GM12874 (cell line): ENCODE data around the gene PARD3.

ENCODE experiments used
- CTCF ChIP-seq: IDR thresholded peaks from 2 replicates; pipeline ENCODE4 v1.5.1; 2011; ENCODE audit warnings: low read depth, mild to moderate bottlenecking, control low read depth, low read length, moderate library complexity; ENCODE audit not compliant: insufficient read depth

PARD3 gene

GRCh38 chr10:34795334-34795733 is 19.8 kb downstream of the PARD3 start:
- no peak for TF ChIP-seq CTCF

GRCh38 chr10:34794835-34795234 is 20.3 kb downstream of the PARD3 start:
- TF ChIP-seq CTCF: no peak

- TF ChIP-seq CTCF: no peak
Measured at GRCh38 chr10:34792881-34793280, 22.2 kb downstream of the PARD3 start.

- TF ChIP-seq CTCF: no peak
Measured at GRCh38 chr10:34791947-34792346, 23.1 kb downstream of the PARD3 start.

GRCh38 chr10:34791228-34791627 is 23.9 kb downstream of the PARD3 start:
- no peak for TF ChIP-seq CTCF

DNA sequence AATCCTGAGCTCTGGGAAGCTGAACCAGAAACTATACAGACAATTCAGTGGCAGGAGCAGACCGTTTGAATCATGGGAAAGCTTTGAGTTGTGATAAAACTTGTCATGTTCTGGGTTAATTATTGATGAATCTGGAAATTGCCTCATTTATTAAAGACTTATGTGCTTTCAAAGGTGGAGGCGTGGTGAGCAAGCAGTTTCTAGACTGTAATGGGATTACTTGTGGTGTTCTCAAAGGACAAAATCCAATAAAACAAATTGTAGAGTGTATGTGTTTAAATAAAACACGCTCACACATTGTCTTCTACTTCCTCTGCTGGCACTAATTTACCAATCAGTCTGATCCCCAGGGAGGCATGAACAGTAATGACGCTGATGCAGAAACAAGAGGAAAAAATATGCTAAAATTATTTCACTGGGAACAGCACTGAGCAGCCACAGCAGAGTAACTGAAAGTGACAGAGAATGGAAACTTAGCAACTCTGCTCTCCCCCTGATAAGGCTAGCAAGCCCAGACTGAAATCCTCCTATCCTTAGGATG is 25.1 kb downstream of the PARD3 start:
- no peak for TF ChIP-seq CTCF

GRCh38 chr10:34786464-34786863 is 28.6 kb downstream of the PARD3 start:
- no peak for TF ChIP-seq CTCF
